ENCODE results near the gene MTHFD1L. TPM values are rescaled to one million over a fixed set of nuclear protein-coding genes. Genes with fewer than 3 reads are reported as not detected.
A peak's percentile ranks its signal among the peaks of the same experiment; 100 is the strongest.

Gene MTHFD1L
- total and polyA plus RNA-seq, 4 donors: 7.6 to 34.9 (median 11.0) TPM

- no peak for DNase-seq
- 96 to 98% methylated on average over 2 of the region's 2 CpGs for WGBS, 2 donors
- peaks cover 0 to 6% (median 0%) of the 10 kb centered on the region in 5 donors for H3K4me1 ChIP-seq (ENCODE audit: control insufficient read depth in 5 of 5, insufficient read depth in 5 of 5, low read length in 5 of 5)
- H3K36me3 ChIP-seq (ENCODE audit: control insufficient read depth in 4 of 4, insufficient read depth in 4 of 4, low read length in 4 of 4): peaks cover 0 to 14% (median 3%) of the 10 kb centered on the region in 4 donors
- H3K27ac ChIP-seq (ENCODE audit: low read depth in 1 of 2, low read length in 1 of 2): no peak overlapping the region
- H3K9me3 ChIP-seq (ENCODE audit: control insufficient read depth in 4 of 4, insufficient read depth in 3 of 4, low read length in 3 of 4): no peaks in the 10 kb centered on the region
- TF ChIP-seq, protein P1, sequence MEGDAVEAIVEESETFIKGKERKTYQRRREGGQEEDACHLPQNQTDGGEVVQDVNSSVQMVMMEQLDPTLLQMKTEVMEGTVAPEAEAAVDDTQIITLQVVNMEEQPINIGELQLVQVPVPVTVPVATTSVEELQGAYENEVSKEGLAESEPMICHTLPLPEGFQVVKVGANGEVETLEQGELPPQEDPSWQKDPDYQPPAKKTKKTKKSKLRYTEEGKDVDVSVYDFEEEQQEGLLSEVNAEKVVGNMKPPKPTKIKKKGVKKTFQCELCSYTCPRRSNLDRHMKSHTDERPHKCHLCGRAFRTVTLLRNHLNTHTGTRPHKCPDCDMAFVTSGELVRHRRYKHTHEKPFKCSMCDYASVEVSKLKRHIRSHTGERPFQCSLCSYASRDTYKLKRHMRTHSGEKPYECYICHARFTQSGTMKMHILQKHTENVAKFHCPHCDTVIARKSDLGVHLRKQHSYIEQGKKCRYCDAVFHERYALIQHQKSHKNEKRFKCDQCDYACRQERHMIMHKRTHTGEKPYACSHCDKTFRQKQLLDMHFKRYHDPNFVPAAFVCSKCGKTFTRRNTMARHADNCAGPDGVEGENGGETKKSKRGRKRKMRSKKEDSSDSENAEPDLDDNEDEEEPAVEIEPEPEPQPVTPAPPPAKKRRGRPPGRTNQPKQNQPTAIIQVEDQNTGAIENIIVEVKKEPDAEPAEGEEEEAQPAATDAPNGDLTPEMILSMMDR (IDR thresholded peaks at IDR 0.05; ENCODE audit: control extremely low read depth, extremely low read depth): no peak
- H3K9ac ChIP-seq (ENCODE audit: insufficient read depth in 1 of 2, low read length in 2 of 2): no peak overlapping the region
- no peak overlapping the region for H3K4me3 ChIP-seq
- ATAC-seq (ENCODE audit: insufficient read depth, low FRiP score): no peak
- no peaks in the 10 kb centered on the region for H3K27me3 ChIP-seq (ENCODE audit: control insufficient read depth in 3 of 3, insufficient read depth in 3 of 3, low read length in 2 of 3)
These were observed 56.6 kb downstream of the MTHFD1L start for GRCh38 chr6:150922137-150922536.

- Histone ChIP-seq H3K9ac (ENCODE audit: insufficient read depth in 1 of 2, low read length in 2 of 2) (no peak overlapping the region), H3K27me3 (ENCODE audit: control insufficient read depth in 3 of 3, insufficient read depth in 3 of 3, low read length in 2 of 3) (no peaks in the 10 kb centered on the region), H3K36me3 (ENCODE audit: control insufficient read depth in 4 of 4, insufficient read depth in 4 of 4, low read length in 4 of 4) (peaks cover 0 to 6% (median 3%) of the 10 kb centered on the region in 4 donors), H3K4me3 (no peak overlapping the region), H3K27ac (ENCODE audit: low read depth in 1 of 2, low read length in 1 of 2) (peak overlapping the region in 1 of 2 donors; percentile 28), H3K4me1 (ENCODE audit: control insufficient read depth in 5 of 5, insufficient read depth in 5 of 5, low read length in 5 of 5) (peaks cover 0 to 6% (median 0%) of the 10 kb centered on the region in 5 donors), H3K9me3 (ENCODE audit: control insufficient read depth in 4 of 4, insufficient read depth in 3 of 4, low read length in 3 of 4) (no peaks in the 10 kb centered on the region)
- ATAC-seq (ENCODE audit: insufficient read depth, low FRiP score) (no peak), DNase-seq (no peak)
- TF ChIP-seq, protein P1 (IDR thresholded peaks at IDR 0.05; ENCODE audit: control extremely low read depth, extremely low read depth): no peak
- WGBS, 2 donors: 65 to 83% methylated on average over 11 of the region's 11 CpGs
These were observed 59.5 kb downstream of the MTHFD1L start for GRCh38 chr6:150924808-150925589.

GRCh38 chr6:150925590-150925928 lies 60.1 kb downstream of the MTHFD1L start:
- Histone ChIP-seq H3K4me3 (no peak overlapping the region), H3K9me3 (ENCODE audit: control insufficient read depth in 4 of 4, insufficient read depth in 3 of 4, low read length in 3 of 4) (no peaks in the 10 kb centered on the region), H3K36me3 (ENCODE audit: control insufficient read depth in 4 of 4, insufficient read depth in 4 of 4, low read length in 4 of 4) (peaks cover 0 to 6% (median 3%) of the 10 kb centered on the region in 4 donors), H3K4me1 (ENCODE audit: control insufficient read depth in 5 of 5, insufficient read depth in 5 of 5, low read length in 5 of 5) (peaks cover 0 to 6% (median 0%) of the 10 kb centered on the region in 5 donors), H3K27ac (ENCODE audit: low read depth in 1 of 2, low read length in 1 of 2) (no peak overlapping the region), H3K9ac (ENCODE audit: insufficient read depth in 1 of 2, low read length in 2 of 2) (no peak overlapping the region), H3K27me3 (ENCODE audit: control insufficient read depth in 3 of 3, insufficient read depth in 3 of 3, low read length in 2 of 3) (no peaks in the 10 kb centered on the region)
- DNase-seq (no peak), ATAC-seq (ENCODE audit: insufficient read depth, low FRiP score) (no peak)
- TF ChIP-seq, protein P1 (IDR thresholded peaks at IDR 0.05; ENCODE audit: control extremely low read depth, extremely low read depth): no peak
- WGBS, 2 donors: 51 to 66% methylated on average over 5 of the region's 5 CpGs
